GM18511 (cell line): ENCODE results near the gene TMPRSS3.

Source experiments
- ATAC-seq: cut with Tn5 transposase; IDR thresholded peaks from one replicate; pipeline ENCODE4 v1.9.1; 2021; ENCODE audit warnings: mild to moderate bottlenecking, moderate library complexity; ENCODE audit not compliant: unreplicated experiment

TMPRSS3 gene

DNA sequence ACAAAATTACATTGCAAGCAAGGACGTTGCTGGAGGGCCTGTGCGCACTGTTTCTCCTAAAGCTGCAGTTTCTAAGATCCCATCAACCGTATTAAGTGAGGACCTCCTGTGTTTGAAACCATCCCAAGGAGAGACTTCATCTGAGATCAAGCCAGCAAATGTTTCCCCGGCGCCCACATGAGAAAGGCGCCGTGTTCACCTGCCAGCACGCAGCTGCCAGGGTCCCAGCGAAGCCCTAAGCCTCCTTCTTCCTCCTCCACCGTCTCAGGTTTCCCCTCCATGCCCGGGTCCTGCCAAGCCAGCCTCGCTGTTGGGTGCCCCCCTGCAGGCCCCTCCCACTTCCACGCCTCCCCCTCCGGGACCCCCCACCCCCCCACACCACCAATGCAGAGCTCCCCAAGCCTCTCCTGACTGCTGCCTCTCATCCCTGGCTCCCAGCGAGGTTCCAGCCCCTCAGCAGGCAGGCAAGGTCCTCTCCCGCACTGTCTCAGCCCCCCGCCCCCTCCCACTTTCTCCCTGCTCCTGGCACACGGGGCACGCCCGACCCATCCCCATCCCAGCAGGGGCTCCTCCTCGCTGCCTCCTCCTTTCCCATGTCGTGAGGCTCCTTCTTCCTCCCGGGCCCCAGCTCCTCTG, 20.9 kb downstream of the TMPRSS3 start:
- ATAC-seq: no peak

DNA sequence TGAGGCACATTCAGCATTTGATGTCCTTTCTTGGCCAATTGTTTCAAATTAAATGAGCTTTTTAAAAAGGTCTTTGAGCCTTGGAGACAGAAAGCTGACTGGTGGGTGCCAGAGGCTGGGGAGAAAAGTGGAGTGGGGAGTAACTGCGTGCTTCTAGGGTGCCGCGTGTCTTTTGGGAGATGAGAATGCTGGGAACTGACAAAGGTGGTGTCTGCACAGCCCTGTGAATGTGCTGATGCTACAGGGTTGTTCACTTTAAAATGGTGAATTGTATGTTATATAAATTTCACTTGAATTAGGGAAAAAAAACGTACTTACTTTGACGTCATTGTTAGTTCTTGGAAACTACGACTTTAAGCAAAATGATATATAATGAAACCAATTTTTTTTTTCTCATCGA, 21.4 kb downstream of the TMPRSS3 start:
- no peak for ATAC-seq

DNA sequence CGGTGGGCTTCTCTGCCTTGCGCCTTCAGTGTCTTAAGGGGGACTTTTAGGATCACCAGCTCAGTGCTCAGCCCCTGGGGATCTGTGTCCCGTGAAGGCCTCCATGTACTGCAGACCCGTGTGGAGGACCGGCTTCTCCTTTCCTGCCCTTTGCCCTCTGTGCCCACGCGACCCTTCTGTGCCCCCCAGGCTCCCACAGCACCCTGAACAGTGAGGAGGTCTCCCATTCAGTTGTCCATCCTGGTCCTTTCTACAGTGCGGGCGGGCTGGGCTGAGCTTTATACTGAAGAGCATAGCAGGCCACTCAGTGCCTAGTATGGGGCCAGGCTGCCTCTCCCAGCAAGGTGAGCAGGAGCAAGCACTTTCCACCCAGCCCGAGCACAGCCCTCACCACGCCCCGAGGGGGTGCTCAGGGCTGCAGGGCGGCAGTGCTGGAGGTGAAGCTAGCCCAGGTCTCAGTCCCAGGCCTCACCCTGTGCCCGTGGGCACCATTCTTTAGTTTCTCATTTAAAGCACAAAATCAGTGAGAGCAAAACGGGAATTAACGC, 21.9 kb downstream of the TMPRSS3 start:
- ATAC-seq: no peak

DNA sequence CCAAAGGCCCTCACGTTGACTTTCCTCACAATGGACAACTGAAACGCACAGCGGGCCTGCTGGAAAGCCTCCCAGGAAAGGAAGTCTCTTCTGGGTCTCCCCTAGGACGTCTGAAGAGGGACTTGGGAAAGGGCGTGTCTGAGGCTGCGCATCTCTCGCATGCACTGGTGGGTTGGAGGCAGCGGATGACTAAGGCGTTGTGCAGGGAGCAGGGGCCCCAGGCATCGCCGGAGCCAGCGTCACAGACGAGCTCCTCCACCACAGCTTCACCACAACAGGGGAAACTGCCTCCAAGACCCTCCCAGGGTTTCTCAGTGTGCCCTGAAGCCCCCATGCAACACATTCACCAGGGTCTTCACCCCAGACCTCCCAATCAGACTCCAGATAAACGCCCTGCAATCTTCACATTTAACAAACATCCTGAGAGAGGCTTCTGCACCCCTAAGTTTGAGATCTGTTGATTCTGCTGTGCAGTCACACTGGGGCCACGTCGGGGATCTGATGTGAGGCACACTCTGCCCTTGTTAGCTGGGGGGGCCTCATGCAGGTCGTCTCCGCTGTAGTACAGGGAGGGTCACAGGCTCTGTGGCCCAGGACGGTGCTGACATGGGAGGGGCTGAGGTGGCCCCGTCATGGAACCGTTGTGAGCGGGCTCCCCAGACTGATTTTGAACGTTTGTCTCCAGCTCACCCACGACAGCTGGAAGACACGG, 22.5 kb downstream of the TMPRSS3 start:
- no peak for ATAC-seq

DNA sequence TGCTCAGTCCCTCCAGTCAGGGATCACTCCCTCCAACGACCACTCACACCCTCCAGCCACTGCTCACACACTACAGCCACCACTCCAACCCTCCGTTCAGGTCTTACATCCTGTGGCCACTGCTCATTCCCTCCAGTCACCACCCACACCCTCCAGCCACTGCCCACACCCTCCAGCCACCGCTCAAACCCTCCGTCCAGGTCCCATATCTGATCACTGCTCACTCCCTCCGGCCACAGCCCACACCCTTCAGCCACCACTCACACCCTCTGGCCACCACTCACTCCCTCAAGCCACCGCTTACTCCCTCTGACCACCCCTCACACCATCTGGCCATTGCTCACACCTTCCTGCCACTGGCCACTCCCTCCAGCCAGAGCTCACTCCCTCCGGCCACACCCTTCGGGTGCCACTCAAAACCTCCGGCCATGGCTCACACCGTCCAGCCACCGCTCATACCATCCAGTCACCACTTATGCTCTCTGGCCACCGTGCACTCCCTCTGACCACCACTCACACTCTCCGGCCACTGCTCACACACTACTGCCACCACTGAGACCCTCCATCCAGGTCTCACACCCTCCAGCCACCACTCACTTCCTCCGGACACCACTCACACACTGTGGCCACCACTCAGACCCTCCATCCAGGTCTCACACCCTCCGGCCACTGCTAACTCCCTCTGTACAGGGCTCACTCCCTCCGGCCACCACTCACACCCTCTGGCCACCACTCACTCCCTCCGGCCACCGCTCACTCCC, 24.8 kb downstream of the TMPRSS3 start:
- no peak for ATAC-seq

DNA sequence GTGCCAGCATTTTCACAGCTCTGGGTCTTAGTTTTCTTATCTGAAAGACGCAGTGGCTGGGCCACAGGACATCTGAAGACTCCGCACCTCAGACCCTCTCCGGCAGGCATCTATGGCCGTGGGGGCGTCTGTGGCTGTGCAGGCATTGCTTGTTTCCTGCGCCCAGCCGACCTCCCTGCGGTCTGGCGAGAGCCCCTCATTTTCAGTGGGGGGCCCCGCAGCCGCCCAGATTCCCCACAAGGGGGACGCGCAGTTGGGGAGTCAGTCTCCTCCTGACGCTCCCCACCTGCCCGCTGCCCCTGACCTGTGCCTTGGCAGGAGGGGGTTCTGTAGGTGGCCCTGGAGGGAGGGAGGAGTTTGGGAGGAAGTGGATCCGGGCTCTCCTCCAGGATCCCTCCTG, 26.0 kb downstream of the TMPRSS3 start:
- ATAC-seq: no peak

DNA sequence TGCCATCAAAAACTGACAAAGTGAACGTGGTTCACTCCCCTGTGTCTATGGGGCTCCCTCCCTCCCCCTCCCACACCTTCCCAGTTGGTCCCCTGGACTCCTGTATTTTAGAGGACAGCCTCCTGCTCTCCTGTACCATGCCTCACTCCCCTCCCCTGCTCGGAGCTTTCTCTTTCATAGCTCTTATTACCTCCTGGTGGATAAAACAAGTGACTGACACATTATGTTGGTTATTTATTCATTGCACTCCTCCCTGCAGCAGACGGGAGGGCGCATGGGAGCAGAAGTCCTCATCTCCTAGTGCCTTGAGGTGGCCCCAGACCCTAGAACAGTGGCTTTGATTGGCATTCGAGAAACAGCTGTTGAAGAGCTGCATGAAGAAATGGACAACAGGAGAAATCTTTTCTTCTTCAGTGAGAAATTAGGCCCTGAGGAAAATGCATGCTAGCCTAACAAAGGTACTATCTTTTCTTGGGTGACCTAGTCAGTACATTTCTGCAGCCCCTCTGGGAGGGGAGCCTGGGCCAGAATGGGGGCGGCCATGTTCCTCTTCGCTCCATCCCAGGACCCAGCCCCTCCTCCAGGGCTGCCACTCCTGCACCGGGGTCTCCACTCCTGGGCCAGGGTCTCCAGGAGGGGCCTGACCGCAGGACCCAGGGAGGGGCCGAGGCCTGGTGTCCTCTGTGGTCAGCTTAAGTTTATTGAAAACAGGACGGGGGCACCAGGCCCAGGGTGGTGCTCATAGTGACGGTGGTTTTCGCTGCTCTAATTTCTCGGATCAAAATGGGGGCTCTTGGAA, 28.3 kb downstream of the TMPRSS3 start:
- no peak for ATAC-seq

DNA sequence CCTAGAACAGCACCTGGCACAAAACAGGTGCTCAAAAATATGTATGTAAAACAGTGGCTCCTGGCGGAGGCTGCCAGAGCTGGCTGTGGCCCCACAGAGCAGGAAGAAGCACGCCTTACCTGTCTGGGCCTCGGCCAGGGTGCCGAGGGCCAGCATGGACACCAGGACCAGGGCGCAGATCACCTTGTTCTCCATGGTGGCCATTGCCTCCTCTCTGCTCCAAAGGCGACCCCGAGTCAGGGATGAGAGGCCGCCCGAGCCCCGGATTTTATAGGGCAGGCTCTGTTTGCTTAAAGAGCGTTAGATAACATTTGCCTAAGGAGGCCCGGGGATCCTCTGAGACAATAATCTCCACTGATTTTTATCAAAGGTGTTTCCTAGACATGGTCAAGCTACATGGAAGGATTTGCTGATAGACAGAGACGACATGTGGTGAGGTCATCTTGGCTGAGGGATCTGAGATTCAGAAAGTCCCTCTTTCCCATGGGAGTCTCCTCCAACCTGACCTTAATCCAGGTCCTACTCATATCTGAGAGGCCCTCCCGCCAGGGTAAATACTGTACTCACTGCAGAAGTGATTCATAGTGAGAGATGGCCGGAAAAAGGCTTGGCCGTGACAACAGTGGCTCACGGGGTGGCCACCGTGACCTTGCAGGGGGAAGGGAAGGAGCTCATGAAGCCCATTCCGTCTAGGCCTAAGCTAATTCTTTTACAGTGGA, 29.4 kb downstream of the TMPRSS3 start, which contains the start of gene TFF1:
Gene TFF1, minus strand, starts transcription at position 244 of the 719 bp plus-strand sequence. Its CDS starts 40 bp downstream, at position 204.
- no peak for ATAC-seq

DNA sequence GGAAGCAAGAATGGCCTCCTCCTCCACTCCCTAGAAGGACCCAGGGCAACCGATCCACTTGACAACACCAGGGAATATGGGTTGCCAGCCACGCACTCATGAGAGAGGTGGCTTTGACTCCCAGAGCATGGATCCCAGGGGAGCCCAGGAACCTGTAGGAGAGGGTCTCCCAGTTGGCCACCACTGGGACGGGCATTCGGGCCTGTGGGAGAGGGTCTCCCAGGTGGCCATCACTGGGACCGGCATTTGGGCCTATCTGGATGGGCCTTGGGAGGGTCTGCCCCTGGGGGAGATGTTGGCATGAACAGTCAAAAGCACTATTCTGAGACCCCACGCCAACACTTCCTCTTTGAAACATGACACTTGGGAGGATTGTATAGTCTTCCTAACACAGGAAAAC, 30.1 kb downstream of the TMPRSS3 start:
- ATAC-seq: no peak

DNA sequence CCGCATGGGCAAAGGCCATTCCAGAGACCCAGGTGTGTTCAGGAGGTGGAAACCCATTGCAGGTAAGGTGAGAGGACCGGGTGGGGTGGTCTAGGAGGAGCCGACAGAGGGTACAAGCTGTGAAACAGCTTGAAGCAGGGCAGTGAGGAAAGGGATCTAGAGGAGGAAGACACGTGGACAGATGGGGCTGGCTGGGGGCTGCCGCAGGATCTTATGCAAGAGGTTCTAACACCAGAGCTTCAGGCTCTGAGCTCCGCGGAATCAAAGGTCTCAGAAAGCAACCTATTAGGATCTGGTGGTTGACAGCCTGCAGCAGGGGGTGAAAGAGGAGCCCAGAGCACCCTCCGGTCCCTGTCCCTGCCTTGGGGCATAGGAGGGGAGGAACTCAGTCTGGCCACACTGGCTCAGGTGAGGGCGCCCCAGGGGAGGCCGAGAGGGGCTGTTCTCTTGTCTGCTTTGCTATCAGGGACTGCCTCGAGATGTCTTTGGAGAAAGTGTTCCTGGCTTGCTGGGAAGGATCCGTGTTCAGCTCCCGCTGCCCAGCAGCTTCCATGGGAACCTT, 31.5 kb downstream of the TMPRSS3 start:
- ATAC-seq: no peak

DNA sequence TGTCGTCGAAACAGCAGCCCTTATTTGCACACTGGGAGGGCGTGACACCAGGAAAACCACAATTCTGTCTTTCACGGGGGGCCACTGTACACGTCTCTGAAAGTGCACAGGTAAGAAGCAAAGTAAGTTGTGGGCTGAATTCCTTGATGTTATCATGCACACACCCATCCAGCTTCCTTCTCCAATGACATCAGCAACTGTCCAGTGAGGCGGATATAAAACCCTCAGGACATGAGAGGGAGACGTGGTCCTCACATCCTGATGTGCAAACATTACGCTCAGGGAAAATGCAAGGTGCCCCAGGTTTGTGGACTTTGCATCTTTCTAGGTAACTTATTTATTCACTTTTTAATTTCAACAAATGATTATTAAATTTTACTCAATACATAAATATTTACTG, 32.5 kb downstream of the TMPRSS3 start:
- ATAC-seq: no peak

DNA sequence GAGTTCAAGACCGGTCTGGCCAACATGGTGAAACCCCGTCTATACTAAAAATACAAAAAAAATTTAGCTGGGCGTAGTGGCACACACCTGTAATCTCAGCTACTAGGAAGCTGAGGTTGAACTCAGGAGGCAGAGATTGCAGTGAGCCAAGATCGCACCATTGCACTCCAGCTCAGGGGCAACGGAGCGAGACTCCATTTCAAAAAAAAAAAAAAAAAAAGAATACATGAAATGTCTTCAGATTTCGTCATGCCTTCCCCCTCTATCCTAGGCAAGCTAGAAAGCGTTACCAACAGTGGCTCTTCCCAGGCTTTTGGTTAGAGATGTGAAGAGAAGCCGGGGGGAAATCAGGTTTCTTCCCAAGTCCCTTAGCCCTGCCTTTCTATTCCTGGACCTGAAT, 33.2 kb downstream of the TMPRSS3 start:
- ATAC-seq: no peak

DNA sequence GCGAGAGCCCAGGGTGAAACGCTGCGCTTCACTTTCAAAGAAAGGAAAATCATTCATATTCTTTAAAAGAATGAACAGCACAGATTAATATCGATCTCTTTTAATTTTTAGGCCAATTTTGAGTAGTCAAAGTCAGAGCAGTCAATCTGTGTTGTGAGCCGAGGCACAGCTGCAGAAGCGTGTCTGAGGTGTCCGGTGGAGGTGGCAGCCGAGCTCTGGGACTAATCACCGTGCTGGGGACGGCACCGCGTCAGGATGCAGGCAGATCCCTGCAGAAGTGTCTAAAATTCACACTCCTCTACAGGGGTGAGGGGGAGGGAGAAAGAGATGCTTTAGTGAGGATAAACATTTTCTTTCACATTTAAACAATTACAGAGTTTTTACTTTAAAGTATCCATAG, 33.7 kb downstream of the TMPRSS3 start:
- no peak for ATAC-seq

DNA sequence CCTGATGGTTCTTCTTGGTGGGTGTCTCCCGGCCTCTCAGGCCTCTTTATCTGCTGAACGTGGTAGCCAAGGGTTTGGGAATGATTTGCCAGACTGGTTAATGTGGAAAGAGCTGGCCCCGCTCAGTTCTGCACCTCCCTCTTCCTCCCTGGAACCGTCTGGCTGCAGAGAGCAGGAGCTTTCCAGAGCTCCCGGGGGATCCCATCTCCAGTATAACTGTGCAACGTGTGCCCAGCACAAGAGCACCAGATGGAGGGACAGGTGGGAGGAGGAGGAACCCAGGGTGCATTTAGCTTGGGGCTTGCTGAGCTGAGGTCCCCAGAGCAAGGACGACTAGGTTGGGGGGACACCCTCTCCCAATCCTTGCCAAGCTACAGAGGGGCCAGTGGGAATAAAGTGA, 34.6 kb downstream of the TMPRSS3 start:
- ATAC-seq: no peak

DNA sequence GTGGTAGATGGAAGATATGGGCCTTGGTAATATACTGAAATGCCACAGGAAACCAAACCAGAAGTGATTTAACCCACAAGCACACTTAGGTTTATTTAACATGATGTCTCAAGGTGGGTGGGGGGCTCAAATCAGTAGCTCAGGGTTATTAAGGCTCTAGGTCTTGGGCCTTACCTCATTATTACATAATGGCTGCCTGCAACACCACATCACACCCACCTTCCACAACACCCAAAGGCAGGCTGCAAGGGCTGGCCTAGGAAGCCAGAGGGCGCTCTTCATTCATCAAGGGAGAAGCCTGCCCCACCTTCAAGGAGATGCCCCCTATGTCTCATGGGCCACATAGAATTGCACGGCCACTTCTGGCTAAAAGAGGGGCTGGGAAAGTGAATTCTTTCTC, 35.5 kb downstream of the TMPRSS3 start:
- no peak for ATAC-seq

DNA sequence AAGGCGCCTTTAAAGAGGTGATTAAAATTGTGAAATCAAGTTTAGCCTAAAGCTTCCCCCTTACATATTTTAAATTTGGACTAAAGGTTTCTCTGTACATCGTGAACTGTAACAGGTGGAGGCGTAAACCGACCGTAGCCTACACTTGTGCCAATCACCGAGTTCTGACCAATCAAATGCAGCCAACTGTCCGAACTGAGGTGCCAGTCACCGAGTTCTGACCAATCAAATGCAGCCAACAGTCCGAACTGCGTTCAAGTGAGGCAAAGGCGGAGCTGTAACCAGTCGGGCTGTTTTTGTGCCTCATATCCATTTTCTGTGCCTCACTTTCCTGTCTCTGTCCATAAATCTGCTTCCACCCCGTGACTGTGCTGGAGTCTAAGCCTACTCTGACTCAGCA, 36.9 kb downstream of the TMPRSS3 start:
- no peak for ATAC-seq

DNA sequence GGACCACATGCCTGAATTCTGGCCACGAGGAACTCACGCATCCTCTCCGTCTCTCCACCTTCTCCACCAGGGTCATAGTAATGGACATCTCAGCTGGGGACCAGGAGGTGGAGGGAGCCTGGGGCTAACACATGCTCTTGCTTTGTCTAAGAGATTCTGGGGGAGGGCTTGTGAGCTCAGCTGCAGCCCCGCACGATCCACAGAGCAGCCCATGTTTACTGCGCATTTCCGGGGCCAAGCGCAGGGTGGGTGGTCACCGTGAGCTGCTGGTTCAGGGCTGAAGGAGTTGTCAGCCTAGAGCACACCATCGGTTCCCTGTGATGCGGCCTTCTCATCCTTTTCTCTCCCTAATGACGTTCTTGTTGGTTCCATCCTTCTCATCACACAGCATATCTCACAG, 37.6 kb downstream of the TMPRSS3 start:
- ATAC-seq: no peak

DNA sequence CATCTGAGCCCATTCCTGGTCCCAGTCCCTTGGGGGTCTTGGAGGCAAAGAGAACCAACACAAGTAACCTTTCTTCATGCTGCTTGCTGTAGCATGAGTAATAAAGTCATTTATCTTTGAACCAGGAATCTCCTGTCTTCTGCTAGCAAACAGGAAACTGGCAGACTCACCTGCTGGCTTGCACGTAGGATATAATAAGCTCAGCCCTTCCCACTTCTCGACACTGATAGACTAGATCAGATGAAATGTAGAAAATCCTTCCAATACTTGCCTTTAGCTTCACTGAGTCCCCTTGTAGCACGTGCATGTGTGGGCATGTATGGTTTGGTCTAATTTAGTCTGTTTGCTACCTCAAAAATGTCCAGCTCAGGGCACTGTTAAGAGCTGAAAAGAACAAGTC, 38.5 kb downstream of the TMPRSS3 start:
- ATAC-seq: no peak

DNA sequence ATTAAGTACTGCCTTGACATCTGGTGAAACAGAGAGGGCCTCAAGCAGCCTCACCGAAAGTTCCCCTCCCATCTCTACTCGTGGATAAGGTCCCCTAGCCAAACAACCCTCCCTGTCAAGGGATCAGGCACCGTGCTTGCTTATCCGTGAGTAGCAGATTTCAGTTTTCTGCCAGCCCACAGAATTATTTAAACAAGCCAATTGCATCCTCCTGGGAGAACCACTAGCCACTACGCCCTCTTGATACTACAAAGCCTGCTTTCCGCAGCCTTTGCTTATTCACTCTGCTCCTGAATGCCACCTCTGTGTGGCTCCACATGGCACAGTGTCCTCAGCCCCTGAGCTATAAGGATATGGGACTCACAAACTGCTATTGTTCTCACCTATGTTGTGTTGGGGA, 39.2 kb downstream of the TMPRSS3 start:
- no peak for ATAC-seq

DNA sequence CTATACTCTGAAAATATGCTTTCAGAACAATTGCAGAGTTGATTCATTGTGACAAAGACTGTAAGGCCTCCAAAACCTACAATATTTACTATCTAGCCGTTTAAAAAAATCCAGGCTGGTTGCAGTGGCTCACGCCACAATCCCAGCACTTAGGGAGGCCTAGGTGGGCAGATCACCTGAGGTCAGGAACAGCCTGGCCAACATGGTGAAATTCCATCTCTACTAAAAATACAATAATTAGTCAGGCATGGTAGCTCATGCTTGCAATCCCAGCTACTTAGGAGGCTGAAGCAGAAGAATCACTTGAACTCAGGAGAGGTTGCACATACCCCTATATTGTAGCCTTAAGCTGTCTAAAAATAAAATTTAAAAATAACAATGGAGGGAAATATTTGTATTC, 39.8 kb downstream of the TMPRSS3 start:
- no peak for ATAC-seq
